HG02852 (cell line): ENCODE results near the gene TRPV6.

Experiments
- ATAC-seq: cut with Tn5 transposase; IDR thresholded peaks from one replicate; pipeline ENCODE4 v1.9.1; 2021; ENCODE audit warnings: mild to moderate bottlenecking, moderate library complexity; ENCODE audit not compliant: unreplicated experiment

Gene TRPV6

DNA sequence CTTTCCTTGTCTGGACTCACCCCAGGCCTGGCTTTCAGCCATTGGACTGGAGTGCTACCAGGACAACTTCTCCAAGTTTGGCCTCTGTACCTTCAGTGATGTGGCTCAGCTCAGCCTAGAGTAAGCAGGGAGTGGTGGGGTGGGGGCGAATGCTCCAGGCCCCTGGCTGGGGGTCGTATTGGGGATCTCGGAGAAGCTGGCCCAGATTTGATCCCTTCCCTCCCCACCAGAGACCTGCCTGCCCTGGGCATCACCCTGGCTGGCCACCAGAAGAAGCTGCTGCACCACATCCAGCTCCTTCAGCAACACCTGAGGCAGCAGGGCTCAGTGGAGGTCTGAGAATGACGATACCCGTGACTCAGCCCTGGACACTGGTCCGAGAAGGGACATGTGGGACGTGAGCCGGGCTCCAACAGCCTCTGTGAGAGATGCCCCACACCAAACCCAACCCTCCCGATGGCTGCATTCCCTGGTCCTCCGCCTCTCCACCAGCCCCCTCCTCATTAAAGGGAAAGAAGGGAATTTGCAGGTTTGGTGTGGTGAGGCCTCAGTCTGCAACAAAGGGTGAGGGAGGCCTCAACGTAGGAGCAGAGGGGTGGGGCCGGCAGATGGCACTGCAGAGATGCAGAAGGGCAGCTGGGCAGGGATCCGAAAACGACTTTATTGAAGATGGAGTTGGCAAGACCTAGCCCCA, 14.8 kb downstream of the TRPV6 start:
- ATAC-seq = no peak

GRCh38 chr7:142870147-142870559, 15.4 kb downstream of the TRPV6 start:
- ATAC-seq = no peak

GRCh38 chr7:142869434-142869833, 16.1 kb downstream of the TRPV6 start:
- no peak for ATAC-seq

GRCh38 chr7:142868986-142869415, 16.5 kb downstream of the TRPV6 start:
- no peak for ATAC-seq

GRCh38 chr7:142868188-142868985, 17.2 kb downstream of the TRPV6 start:
- no peak for ATAC-seq

- ATAC-seq = no peak
Measured at GRCh38 chr7:142867398-142868187, 18.0 kb downstream of the TRPV6 start.

DNA sequence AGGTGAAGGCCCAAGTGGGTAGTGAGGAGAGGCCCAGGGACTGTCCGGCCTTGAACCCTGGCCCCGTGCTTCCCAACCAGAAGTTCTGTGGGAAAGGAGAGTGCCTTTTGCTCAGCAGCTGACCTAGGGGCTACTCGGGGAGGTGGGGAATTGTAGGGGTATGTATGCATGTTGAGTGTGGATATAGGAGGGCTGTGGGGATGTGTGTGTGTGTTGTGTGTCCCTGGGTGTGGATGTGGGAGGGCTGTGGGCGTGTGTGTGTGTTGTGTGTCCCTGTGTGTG, 18.5 kb downstream of the TRPV6 start:
- ATAC-seq = no peak

DNA sequence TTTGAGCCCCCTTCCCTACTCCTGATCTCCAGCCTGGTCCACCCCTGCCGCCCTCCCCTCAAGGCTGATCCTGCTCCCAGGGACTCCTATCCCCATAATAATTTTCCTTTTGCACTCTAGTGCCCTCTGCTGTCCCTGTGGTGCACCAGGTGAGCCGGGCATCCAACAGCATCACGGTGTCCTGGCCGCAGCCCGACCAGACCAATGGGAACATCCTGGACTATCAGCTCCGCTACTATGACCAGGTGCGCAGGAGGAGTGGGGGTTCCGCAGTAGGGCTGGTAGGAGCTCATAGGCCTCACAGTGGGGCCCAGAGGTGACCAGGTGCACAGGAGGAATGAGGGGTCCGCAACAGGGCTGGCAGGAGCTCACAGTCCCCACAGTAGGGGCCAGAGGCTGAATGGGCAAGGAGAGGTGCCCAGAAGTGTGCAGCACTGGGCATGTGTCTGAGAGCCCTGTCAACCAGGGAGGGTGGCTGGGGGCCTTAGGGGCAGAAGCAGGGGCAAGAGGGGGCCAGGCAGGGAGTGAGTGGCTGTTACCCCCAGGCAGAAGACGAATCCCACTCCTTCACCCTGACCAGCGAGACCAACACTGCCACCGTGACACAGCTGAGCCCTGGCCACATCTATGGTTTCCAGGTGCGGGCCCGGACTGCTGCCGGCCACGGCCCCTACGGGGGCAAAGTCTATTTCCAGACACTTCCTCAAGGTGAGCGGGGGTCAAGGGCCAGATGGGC, 19.0 kb downstream of the TRPV6 start:
- no peak for ATAC-seq

GRCh38 chr7:142865766-142866165, 19.8 kb downstream of the TRPV6 start:
- ATAC-seq = no peak

DNA sequence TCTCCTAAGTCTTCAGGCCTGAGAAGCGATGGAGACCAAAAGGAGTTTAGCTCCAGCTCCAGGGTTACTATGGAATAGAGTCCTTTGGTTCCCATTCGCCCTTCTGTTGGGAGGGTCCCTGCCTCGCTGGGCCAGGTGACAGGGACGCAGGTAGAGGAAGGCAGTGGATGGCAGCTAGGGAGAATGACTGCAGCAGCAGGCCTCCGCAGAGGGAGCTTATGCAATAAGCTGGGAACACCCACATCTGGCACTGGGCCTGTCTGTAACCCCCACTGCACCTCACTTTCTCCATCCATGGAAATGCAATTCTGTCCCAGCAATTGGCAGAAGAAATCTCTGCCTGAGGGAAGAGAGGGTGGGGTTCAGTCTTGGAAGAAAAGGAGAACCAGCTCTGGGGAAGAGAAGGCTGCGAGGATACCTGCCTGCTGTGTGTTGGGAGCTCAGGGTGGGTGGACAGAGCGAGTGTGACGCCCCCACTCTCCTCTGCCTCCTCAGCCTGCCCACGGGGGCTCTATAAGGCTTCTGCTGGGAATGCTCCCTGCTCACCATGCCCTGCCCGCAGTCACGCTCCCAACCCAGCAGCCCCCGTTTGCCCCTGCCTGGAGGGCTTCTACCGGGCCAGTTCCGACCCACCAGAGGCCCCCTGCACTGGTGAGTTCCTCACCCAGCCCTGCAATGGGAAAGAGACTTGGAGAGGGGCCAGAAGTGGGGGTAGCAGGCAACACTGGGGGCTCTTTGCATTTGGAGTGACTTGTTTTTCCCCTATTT, 20.4 kb downstream of the TRPV6 start:
- no peak for ATAC-seq

- no peak for ATAC-seq
Measured at GRCh38 chr7:142863891-142864685, 21.5 kb downstream of the TRPV6 start.

GRCh38 chr7:142862786-142863400, 22.7 kb downstream of the TRPV6 start:
- no peak for ATAC-seq

DNA sequence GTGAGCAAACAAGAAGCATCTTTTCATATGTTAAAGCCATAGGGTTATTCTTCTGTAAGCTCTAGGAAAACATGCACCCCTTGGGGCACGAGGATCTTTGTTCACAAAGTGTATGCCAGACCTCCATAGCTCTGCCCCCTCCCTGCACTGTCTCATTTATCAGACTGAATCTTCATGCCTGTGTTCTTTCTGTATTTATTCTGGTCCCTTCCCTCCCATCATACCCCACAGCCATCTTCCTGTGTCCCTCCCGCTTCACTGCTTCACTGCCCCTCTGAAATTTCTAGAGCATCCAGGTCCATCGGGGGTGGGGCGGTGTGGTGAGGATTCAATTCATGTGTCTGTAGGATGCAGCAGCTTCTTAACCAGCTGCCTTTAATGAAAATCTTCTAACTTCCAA, 23.2 kb downstream of the TRPV6 start:
- no peak for ATAC-seq

DNA sequence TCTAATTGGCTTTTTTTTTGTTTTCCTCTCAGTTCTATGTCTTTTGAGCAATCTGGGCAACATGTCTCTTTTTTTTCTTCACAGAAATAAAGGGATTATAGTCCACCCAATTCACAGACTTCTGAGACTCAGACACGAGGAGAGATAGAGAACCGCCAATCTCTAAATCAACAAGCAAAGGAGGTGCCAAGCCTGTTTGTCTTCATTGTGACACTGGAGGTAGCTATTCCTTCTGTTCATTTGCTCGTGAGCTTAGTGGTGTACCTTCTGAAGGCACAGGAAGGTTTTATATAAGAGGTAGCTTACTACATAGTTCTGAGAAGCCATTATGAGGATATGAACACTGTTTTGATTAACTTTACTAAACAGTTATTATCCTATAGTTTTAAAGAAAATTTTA, 24.6 kb downstream of the TRPV6 start:
- no peak for ATAC-seq

DNA sequence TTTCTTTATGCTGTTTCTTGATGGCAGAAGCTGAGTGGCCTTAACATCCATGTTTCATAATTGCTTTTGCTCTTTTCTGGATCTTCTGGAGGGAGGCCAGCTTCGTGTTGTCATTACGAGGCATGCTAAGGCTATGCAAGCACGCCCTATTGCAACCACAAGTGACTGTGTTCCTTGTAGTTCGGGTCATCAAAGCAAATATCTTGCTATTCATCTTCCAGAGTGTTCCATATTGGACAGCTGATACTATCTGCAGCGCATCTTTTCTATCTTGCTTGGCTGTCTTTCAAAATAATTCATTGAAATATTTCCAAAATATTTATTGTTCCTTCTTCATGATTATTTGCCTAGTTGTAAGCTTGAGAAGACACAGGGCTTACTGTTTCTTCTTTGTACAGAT, 25.7 kb downstream of the TRPV6 start:
- no peak for ATAC-seq

DNA sequence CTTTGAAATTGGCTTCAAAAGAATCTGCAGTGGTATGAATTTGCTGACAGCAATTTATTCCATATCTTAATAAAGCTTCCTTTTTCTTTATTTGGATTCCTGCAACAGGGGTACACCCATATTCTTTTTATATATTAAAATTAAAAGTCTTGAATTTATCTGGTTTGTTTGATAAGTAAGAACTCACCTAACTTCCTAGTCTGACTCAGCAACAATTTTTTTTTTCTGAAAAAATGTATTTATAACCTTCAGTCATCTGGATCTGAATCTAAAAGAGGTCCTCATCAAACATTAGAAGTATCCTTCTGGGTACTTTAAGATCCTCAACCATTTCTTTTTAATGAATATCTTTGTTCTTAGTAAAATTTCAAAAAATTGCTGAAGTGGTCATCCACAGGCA, 26.1 kb downstream of the TRPV6 start:
- no peak for ATAC-seq

GRCh38 chr7:142857625-142858024, 27.9 kb downstream of the TRPV6 start:
- ATAC-seq = no peak

- ATAC-seq = no peak
Measured at GRCh38 chr7:142856565-142857245, 28.8 kb downstream of the TRPV6 start.
